GM10266 (cell line): ENCODE data around the gene GOSR1.
"Not testable (repeated sequence)": the region's sequence is repeated elsewhere in the genome, so short reads cannot be mapped to it uniquely, and the experiment has no call there.

Source experiments
- DNase-seq: peaks from one replicate; pipeline ENCODE4 v3.0.0; 2012; ENCODE audit errors: extremely low spot score
- TF ChIP-seq, protein P1 (sequence below): IDR thresholded peaks from 2 replicates; pipeline ENCODE4 v1.5.1; 2012; ENCODE audit warnings: mild to moderate bottlenecking, low read depth; ENCODE audit not compliant: control insufficient read depth, insufficient read depth; ENCODE audit errors: missing control alignments

GOSR1 gene

DNA sequence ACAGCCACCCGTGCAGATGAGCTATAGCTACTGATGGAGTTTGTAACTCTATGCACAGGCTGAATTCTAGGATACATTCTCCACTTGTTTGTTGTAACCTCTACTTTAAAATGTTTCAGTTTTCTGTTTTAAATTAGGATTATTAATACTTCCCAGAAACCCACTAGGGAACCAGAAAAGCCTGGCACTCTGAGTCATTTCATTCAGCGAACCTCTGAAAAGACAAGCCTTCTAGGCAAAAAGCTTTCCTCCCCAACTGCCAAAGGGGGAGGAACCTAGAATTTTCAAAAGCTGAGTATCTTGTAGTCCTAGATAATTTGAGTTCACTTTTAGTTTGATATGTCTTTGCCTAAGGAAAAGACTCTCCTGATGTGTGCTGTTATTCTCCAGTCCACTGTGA is 43.2 kb downstream of the GOSR1 start:
- TF ChIP-seq, protein P1, sequence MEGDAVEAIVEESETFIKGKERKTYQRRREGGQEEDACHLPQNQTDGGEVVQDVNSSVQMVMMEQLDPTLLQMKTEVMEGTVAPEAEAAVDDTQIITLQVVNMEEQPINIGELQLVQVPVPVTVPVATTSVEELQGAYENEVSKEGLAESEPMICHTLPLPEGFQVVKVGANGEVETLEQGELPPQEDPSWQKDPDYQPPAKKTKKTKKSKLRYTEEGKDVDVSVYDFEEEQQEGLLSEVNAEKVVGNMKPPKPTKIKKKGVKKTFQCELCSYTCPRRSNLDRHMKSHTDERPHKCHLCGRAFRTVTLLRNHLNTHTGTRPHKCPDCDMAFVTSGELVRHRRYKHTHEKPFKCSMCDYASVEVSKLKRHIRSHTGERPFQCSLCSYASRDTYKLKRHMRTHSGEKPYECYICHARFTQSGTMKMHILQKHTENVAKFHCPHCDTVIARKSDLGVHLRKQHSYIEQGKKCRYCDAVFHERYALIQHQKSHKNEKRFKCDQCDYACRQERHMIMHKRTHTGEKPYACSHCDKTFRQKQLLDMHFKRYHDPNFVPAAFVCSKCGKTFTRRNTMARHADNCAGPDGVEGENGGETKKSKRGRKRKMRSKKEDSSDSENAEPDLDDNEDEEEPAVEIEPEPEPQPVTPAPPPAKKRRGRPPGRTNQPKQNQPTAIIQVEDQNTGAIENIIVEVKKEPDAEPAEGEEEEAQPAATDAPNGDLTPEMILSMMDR = no peak
- no peak for DNase-seq

GRCh38 chr17:30520882-30521281 is 43.7 kb downstream of the GOSR1 start:
- no peak for DNase-seq
- TF ChIP-seq, protein P1 = no peak

DNA sequence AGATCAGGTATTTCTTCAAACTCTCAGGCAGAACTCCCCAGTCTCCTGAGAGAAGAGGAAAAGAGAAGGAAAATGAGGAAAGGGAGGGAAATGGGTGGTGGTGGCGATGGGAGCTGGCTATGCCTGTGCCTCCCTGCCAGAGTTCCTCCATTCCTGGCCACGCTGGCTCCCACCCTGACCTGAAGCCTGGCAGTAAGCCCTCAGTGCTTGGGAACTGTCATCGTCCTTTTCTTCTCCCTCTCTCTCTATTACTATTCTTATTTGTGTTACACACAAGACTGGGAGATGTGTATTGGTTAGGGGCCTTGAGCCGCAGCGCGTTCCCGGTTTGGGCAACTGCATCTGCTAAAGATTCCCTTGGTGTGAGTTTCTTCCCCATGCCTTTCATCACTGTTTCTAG is 44.6 kb downstream of the GOSR1 start:
- TF ChIP-seq, protein P1 = no peak
- DNase-seq = no peak

DNA sequence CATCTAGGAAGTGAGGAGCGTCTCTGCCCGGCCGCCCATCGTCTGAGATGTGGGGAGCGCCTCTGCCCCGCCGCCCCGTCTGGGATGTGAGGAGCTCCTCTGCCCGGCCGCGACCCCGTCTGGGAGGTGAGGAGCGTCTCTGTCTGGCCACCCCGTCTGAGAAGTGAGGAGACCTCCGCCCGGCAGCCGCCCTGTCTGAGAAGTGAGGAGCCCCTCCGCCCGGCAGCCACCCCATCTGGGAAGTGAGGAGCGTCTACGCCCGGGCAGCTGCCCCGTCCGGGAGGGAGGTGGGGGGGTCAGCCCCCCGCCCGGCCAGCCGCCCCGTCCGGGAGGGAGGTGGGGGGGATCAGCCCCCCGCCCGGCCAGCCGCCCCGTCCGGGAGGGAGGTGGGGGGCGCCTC is 46.0 kb downstream of the GOSR1 start:
- not testable (repeated sequence) for DNase-seq

- DNase-seq = no peak
- TF ChIP-seq, protein P1 = no peak
These were observed 47.6 kb downstream of the GOSR1 start for GRCh38 chr17:30524847-30525246.

- no peak for DNase-seq
- TF ChIP-seq, protein P1 = no peak
These were observed 49.2 kb downstream of the GOSR1 start for GRCh38 chr17:30526401-30526800.

DNA sequence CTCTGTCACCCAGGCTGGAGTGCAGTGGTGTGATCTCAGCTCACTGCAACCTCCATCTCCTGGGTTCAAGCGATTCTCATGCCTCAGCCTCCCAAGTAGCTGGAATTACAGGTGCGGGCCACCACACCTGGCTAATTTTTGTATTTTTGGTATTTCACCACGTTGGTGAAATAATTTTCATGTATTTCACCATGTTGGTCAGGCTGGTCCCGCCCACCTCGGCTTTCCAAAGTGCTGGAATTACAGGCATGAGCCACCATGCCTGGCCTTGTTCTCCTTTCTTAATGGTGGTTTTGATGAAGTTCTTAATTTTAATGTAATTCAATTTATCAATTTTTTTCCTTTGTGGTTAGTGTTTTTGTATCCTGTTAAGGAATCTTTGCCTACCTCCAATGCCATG is 51.5 kb downstream of the GOSR1 start:
- DNase-seq = not testable (repeated sequence)

DNA sequence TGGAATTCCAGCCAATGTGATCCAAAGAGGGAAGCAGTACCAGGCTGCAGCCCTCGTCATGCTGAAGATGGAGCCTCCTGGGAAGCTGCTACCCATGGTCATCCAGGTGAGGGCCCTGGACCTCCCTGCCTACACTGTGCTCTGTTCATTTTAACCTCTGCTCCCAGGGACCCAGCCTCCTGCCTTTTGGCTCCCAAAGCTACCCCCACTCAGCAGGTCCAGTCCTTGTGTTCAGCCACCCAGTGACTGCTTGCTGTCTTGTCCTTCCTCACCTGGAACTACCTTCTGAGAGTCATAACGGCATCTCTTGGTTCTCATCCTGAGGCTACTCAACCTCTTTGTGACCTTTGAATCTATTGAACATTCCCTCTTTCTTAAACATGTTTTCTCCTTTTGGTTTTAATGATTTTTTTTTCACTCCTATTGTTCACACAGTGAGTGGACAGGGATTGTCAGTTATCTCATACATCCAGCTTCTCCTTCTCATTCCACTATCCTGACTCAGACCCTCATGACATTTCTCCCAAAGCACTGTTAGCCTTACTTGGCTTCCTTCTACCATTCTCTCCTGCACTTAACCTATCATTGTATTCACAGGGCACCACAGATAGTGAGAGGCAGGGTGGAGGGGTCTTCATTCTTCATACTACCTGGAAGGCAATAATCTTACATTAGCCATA is 53.3 kb downstream of the GOSR1 start:
- no peak for DNase-seq

More for the DNA sequence above, 53.3 kb downstream of the GOSR1 start:
- TF ChIP-seq, protein P1 = no peak
